H1 (cell line): ENCODE measurements around the gene PALD1. TPM values are rescaled to one million over a fixed set of nuclear protein-coding genes. Genes with fewer than 3 reads are reported as not detected.

Experiments
- CTCF ChIA-PET: fragments of 300-600 bp; sonication (Branson Sonifier 250); formaldehyde crosslinking; loops from one replicate; lab custom pipeline; 2021; ENCODE audit not compliant: partially characterized antibody; lab: Charles Lee
- POLR2A ChIA-PET: fragments of 300-600 bp; sonication (Branson Sonifier 250); formaldehyde crosslinking; loops from one replicate; lab custom pipeline; 2021; ENCODE audit warnings: inconsistent platforms; ENCODE audit not compliant: partially characterized antibody; lab: Charles Lee
- DNase-seq, 2 experiments: peaks; one replicate each; pipeline versions ENCODE4 v3.0.0 to v3.0.0-alpha.2; 2010 to 2022; ENCODE audit warnings: low spot score in 2 of 2, low read depth in 1 of 2, mixed read lengths in 1 of 2
- FAIRE-seq: peaks from 2 replicates; lab custom pipeline; 2011; peaks lifted over from hg19 to GRCh38; lab: Jason Lieb, UNC
- H2AFZ ChIP-seq: 2 replicates; pipeline ENCODE4 v1.8.1; 2012; ENCODE audit warnings: low read length, inconsistent platforms
- H2AK5ac ChIP-seq: 2 replicates; pipeline ENCODE4 v1.6.1; 2013; ENCODE audit warnings: low read depth, low read length
- H2BK120ac ChIP-seq: replicated peaks from 2 replicates; pipeline ENCODE3; 2013; ENCODE audit warnings: low read depth, low read length, inconsistent platforms
- H2BK12ac ChIP-seq: 2 replicates; pipeline ENCODE4 v1.6.1; 2013; ENCODE audit warnings: low read depth, low read length
- H2BK15ac ChIP-seq: 2 replicates; pipeline ENCODE4 v1.6.1; 2013; ENCODE audit warnings: low read length
- H2BK20ac ChIP-seq: 2 replicates; pipeline ENCODE4 v1.6.1; 2013; ENCODE audit warnings: low read length
- H2BK5ac ChIP-seq: 2 replicates; pipeline ENCODE4 v1.6.1; 2013; ENCODE audit warnings: low read depth, low read length
- H3K14ac ChIP-seq: 2 replicates; pipeline ENCODE4 v1.6.1; 2013; ENCODE audit warnings: inconsistent platforms; ENCODE audit not compliant: insufficient read length
- H3K18ac ChIP-seq: 2 replicates; pipeline ENCODE4 v1.6.1; 2013; ENCODE audit warnings: low read length; ENCODE audit errors: extremely low read depth
- H3K23ac ChIP-seq: 2 replicates; pipeline ENCODE4 v1.6.1; 2013; ENCODE audit warnings: inconsistent platforms; ENCODE audit not compliant: insufficient read length
- H3K23me2 ChIP-seq: 2 replicates; pipeline ENCODE4 v1.6.1; 2013; ENCODE audit warnings: low read depth, low read length
- H3K27ac ChIP-seq: 2 replicates; pipeline ENCODE4 v1.6.1; 2011; ENCODE audit warnings: low read depth, low read length, inconsistent platforms
- H3K27me3 ChIP-seq, 4 experiments: replicated peaks in 1 of 4; 1 replicate in 1 of 4; 2 replicates in 3 of 4; pipeline versions ENCODE4 v1.6.1 to v1.8.1; 2011 to 2013; ENCODE audit warnings: low read length in 3 of 4, mild to moderate bottlenecking in 3 of 4, inconsistent platforms in 2 of 4, mixed read lengths in 2 of 4, moderate library complexity in 1 of 4; ENCODE audit not compliant: control insufficient read depth in 3 of 4, insufficient read depth in 3 of 4; ENCODE audit errors: extremely low read depth in 1 of 4
- H3K36me3 ChIP-seq, 4 experiments: 2 replicates each; pipeline versions ENCODE4 v1.6.1 to v1.8.1; 2011 to 2013; ENCODE audit warnings: mild to moderate bottlenecking in 4 of 4, low read length in 3 of 4, moderate library complexity in 2 of 4, control low read depth in 1 of 4, inconsistent platforms in 1 of 4; ENCODE audit not compliant: insufficient read depth in 4 of 4, control insufficient read depth in 2 of 4
- H3K4ac ChIP-seq: replicated peaks from 2 replicates; pipeline ENCODE3; 2013; ENCODE audit warnings: low read length, low read depth, mixed read lengths, inconsistent platforms; ENCODE audit not compliant: insufficient read length
- H3K4me1 ChIP-seq, 4 experiments: replicated peaks in 1 of 4; 1 replicate in 1 of 4; 2 replicates in 3 of 4; pipeline versions ENCODE4 v1.6.1 to v1.8.1; 2011 to 2013; ENCODE audit warnings: low read length in 3 of 4, inconsistent platforms in 2 of 4, mixed read lengths in 1 of 4; ENCODE audit not compliant: insufficient read depth in 4 of 4, control insufficient read depth in 3 of 4
- H3K4me2 ChIP-seq, 2 experiments: 2 replicates each; pipeline versions ENCODE4 v1.6.1 to v1.8.1; 2011 to 2013; ENCODE audit warnings: low read depth in 2 of 2, low read length in 2 of 2, control low read depth in 1 of 2, inconsistent platforms in 1 of 2, mild to moderate bottlenecking in 1 of 2; ENCODE audit not compliant: insufficient read depth in 1 of 2
- H3K4me3 ChIP-seq, 4 experiments: fragments of 200-600, 300-600 bp in 1 of 4; sonication (generic), shearing (Covaris generic), sonication (Bioruptor Twin) in 1 of 4; 2 replicates each; pipeline versions ENCODE4 v1.5.1 to v1.8.1; 2011 to 2016; ENCODE audit warnings: low read length in 4 of 4, low read depth in 3 of 4, control low read depth in 2 of 4, inconsistent platforms in 2 of 4, mild to moderate bottlenecking in 2 of 4, mixed read lengths in 1 of 4, moderate library complexity in 1 of 4; ENCODE audit not compliant: insufficient read depth in 2 of 4; ENCODE audit errors: extremely low read depth in 1 of 4
- H3K56ac ChIP-seq: replicated peaks from 2 replicates; pipeline ENCODE3; 2013; ENCODE audit warnings: low read depth, mild to moderate bottlenecking, mixed read lengths, low read length, inconsistent platforms; ENCODE audit not compliant: insufficient read length
- H3K79me1 ChIP-seq: 2 replicates; pipeline ENCODE4 v1.6.1; 2013; ENCODE audit warnings: low read depth, low read length, control low read depth
- H3K79me2 ChIP-seq, 2 experiments: 2 replicates each; pipeline versions ENCODE4 v1.6.1 to v1.8.1; 2012 to 2013; ENCODE audit warnings: low read length in 2 of 2, mild to moderate bottlenecking in 2 of 2, inconsistent platforms in 1 of 2; ENCODE audit not compliant: insufficient read depth in 2 of 2, control insufficient read depth in 1 of 2
- H3K9ac ChIP-seq, 4 experiments: replicated peaks in 1 of 4; 1 replicate in 1 of 4; 2 replicates in 3 of 4; pipeline versions ENCODE4 v1.6.1 to v1.8.1; 2011 to 2013; ENCODE audit warnings: low read depth in 3 of 4, low read length in 3 of 4, control low read depth in 2 of 4, mild to moderate bottlenecking in 2 of 4, moderate library complexity in 2 of 4, inconsistent platforms in 1 of 4; ENCODE audit errors: extremely low read depth in 1 of 4
- H3K9me3 ChIP-seq, 2 experiments: 2 replicates each; pipeline versions ENCODE4 v1.6.1 to v1.8.1; 2012 to 2013; ENCODE audit warnings: mild to moderate bottlenecking in 2 of 2, moderate library complexity in 2 of 2, control low read depth in 1 of 2, inconsistent platforms in 1 of 2, low read depth in 1 of 2, low read length in 1 of 2, mixed read lengths in 1 of 2; ENCODE audit not compliant: insufficient read depth in 2 of 2
- H4K20me1 ChIP-seq, 2 experiments: replicated peaks in 1 of 2; 2 replicates each; pipeline versions ENCODE3 to v1.8.1; 2011 to 2013; ENCODE audit warnings: inconsistent platforms in 2 of 2, low read length in 2 of 2, mild to moderate bottlenecking in 1 of 2; ENCODE audit not compliant: insufficient read depth in 2 of 2, control insufficient read depth in 1 of 2
- H4K5ac ChIP-seq: 2 replicates; pipeline ENCODE4 v1.6.1; 2013; ENCODE audit warnings: low read length, low read depth, mixed read lengths, inconsistent platforms; ENCODE audit not compliant: insufficient read length
- H4K8ac ChIP-seq: 2 replicates; pipeline ENCODE4 v1.8.0; 2013; ENCODE audit warnings: mild to moderate bottlenecking, moderate library complexity, low read length, inconsistent platforms; ENCODE audit not compliant: insufficient read depth; ENCODE audit errors: extremely low read depth
- H4K91ac ChIP-seq: replicated peaks from 2 replicates; pipeline ENCODE3; 2013; ENCODE audit warnings: low read length, mixed read lengths, inconsistent platforms; ENCODE audit not compliant: insufficient read length
- ASH2L ChIP-seq: fragments of 200-600, 300-600 bp; sonication (generic); IDR thresholded peaks from one replicate; pipeline ENCODE4 v1.7.1; 2017; ENCODE audit warnings: low read length
- FOSL1 ChIP-seq: IDR thresholded peaks from 2 replicates; pipeline ENCODE4 v1.6.1; 2011; ENCODE audit warnings: mild to moderate bottlenecking, low read depth, low read length, moderate library complexity; ENCODE audit not compliant: insufficient read depth
- GABPA ChIP-seq: IDR thresholded peaks from 2 replicates; pipeline ENCODE4 v1.6.1; 2011; ENCODE audit warnings: mild to moderate bottlenecking, low read length, moderate library complexity, borderline replicate concordance; ENCODE audit not compliant: insufficient read depth
- SIN3A ChIP-seq, 2 experiments: IDR thresholded peaks in 1 of 2; conservative IDR thresholded peaks in 1 of 2; 2 replicates each; pipeline ENCODE4 v1.6.1; 2011 to 2012; ENCODE audit warnings: low read length in 2 of 2, improper control_type of control experiment in 1 of 2, low read depth in 1 of 2, mild to moderate bottlenecking in 1 of 2
- SP1 ChIP-seq: IDR thresholded peaks from 2 replicates; pipeline ENCODE4 v1.6.1; 2011; ENCODE audit warnings: low read depth, low read length
- TEAD4 ChIP-seq: IDR thresholded peaks from 2 replicates; pipeline ENCODE4 v1.6.1; 2012; ENCODE audit warnings: low read depth, low read length, inconsistent platforms, mixed read lengths
- WGBS, 2 experiments: shearing (Covaris generic) in 1 of 2; methylation state at CpG; one replicate each; pipeline versions ENCODE4 v1.1.6 to v1.1.7; 2013 to 2015; ENCODE audit warnings: low lambda C conversion rate in 2 of 2, mixed read lengths in 2 of 2, inconsistent platforms in 1 of 2, low coverage in 1 of 2, missing lambda C conversion rate in 1 of 2; ENCODE audit not compliant: insufficient replicate concordance in 2 of 2, insufficient coverage in 1 of 2, insufficient read length in 1 of 2; ENCODE audit errors: extremely low coverage in 1 of 2, missing lambda C conversion rate in 1 of 2; 5-methylcytosine and 5-hydroxymethylcytosine counted together
- polyA plus RNA-seq, 7 experiments: library from polyadenylated mRNA; depleted of rRNA in 3 of 7; stranded (reverse) in 5 of 7; unstranded in 2 of 7; fragments of >200 nt in 5 of 7; fragments of 200-250 nt in 2 of 7; gene quantifications; 1 replicate in 5 of 7; 2 replicates in 1 of 7; 4 replicates in 1 of 7; pipeline versions ENCODE4 v1.2.1 to v1.2.3, GENCODE V29; 2011 to 2013; ENCODE audit warnings: missing spikeins in 2 of 7, mixed read lengths in 2 of 7
- total RNA-seq: library from RNA; stranded (reverse); fragmentation: NEBNext Ultra II Directional; extraction: Animal tissue kit (Norgen Biotek cat#: 25700); gene quantifications from 2 replicates; pipeline ENCODE4 v1.2.1, GENCODE V29; 2021
- TF ChIP-seq, protein P1 (sequence below), 3 experiments: IDR thresholded peaks; 1 replicate in 2 of 3; 2 replicates in 1 of 3; pipeline versions ENCODE4 v1.5.1 to v1.6.1; 2011; ENCODE audit warnings: low read length in 3 of 3, mild to moderate bottlenecking in 3 of 3, inconsistent platforms in 2 of 3, low read depth in 1 of 3, moderate library complexity in 1 of 3; ENCODE audit not compliant: insufficient read depth in 1 of 3; ENCODE audit errors: control extremely low read depth in 1 of 3

Gene PALD1
- total and polyA plus RNA-seq, 2 of the 8 experiments (the other 6 are each of a cell fraction or from before 2014, with no cell fraction given): 13.3 to 32.8 TPM

DNA sequence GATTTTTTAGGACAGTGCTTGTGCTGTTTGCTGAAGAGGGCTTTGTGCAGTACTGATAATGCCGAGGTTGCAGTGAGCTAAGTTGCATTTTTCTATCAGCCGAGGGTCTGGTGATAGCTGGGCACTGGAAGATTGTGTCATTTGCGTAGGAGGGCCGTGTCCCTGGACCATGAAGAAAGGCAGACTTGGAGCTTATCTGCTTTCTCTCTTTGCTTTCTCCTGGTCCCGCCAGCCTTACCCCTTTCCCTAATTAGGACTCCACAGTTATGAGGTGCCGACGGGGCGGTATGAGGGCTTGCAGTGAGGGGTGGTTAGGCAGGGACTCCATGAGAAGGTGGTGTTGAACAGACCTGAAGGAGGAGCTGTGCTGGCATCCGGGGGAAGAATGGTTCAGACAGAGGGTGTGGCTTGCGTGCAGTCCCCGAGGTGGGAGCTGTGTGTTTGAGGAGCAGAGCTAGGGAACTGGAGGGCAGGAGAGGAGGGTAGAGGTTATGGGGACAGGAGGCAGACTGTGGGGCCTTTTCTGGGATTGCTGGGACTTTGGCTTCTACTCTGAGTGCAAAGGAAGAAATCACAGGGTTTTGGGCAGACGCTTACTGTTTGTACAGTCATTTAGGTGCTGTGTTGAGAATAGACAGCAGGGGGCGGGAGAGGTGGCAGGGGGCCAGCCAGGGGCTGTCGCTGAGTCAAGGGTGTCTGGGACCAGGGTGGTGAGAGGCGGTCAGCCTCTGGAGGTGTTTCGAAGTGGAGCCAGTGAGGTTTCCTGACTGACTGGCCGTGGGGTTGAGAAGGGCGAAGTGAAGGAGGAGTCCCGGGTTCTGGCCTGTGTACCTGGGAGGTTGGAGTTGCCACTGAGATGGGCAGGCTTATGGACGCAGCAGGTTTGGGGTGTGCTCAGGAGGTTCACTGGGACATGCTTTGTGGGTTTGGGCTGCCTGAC is 80.6 kb downstream of the PALD1 start:
- Histone ChIP-seq H3K14ac (no peak overlapping the region), H3K27me3 (no peaks in the 10 kb centered on the region), H2BK12ac (0 out of 2 replicates have a peak overlapping the region, but pooled peaks have one; percentile 33), H3K4me1 (peaks cover 0 to 6% (median 3%) of the 10 kb centered on the region in 4 experiments; a peak in 4 of 7 replicates), H3K56ac (no peak overlapping the region), H4K5ac (peak overlapping the region; percentile 41), H3K79me1 (no peaks in the 10 kb centered on the region), H3K9ac (no peak overlapping the region), H3K4ac (no peak overlapping the region), H2BK5ac (peak overlapping the region; percentile 39; the same call in 1 of the 2 replicates), H3K9me3 (no peaks in the 10 kb centered on the region), H3K18ac (peak overlapping the region; percentile 15), H3K4me2 (peak overlapping the region in 1 of 2 experiments; percentile 45; a peak in 2 of 4 replicates), H2BK20ac (no peak overlapping the region), H2AK5ac (no peak overlapping the region), H2AFZ (no peak overlapping the region), H2BK15ac (0 out of 2 replicates have a peak overlapping the region, but pooled peaks have one; percentile 29), H3K36me3 (no peaks in the 10 kb centered on the region; a peak in 1 of 8 replicates), H3K79me2 (no peaks in the 10 kb centered on the region), H3K23ac (no peak overlapping the region), H4K20me1 (peaks cover 2% of the 10 kb centered on the region in 2 experiments), H3K27ac (no peak overlapping the region), H4K91ac (no peak overlapping the region), H4K8ac (peak overlapping the region; percentile 22; the same call in 1 of the 2 replicates), H3K4me3 (no peak overlapping the region), H2BK120ac (no peak overlapping the region), H3K23me2 (no peaks in the 10 kb centered on the region)
- peak; percentile 57 for FAIRE-seq
- CTCF ChIA-PET: interaction anchor here (0.6 to 5.7 kb wide), 46 partner anchors 8 to 1225 kb away, joined by 3 to 58 read pairs (median 4); partner anchors contain the start of genes ADAMTS14, EIF4EBP2 and PALD1
- 73% methylated on average over 19 of the region's 20 CpGs; no CpG with 5 or more reads in 1 of the 2 experiments for WGBS, 2 experiments
- peak in 1 of 2 experiments; percentile 80 for DNase-seq
- POLR2A ChIA-PET: no interaction called here
- TF ChIP-seq FOSL1: no peak
- no peak for TF ChIP-seq GABPA
- TF ChIP-seq ASH2L: no peak
- TF ChIP-seq, protein P1, sequence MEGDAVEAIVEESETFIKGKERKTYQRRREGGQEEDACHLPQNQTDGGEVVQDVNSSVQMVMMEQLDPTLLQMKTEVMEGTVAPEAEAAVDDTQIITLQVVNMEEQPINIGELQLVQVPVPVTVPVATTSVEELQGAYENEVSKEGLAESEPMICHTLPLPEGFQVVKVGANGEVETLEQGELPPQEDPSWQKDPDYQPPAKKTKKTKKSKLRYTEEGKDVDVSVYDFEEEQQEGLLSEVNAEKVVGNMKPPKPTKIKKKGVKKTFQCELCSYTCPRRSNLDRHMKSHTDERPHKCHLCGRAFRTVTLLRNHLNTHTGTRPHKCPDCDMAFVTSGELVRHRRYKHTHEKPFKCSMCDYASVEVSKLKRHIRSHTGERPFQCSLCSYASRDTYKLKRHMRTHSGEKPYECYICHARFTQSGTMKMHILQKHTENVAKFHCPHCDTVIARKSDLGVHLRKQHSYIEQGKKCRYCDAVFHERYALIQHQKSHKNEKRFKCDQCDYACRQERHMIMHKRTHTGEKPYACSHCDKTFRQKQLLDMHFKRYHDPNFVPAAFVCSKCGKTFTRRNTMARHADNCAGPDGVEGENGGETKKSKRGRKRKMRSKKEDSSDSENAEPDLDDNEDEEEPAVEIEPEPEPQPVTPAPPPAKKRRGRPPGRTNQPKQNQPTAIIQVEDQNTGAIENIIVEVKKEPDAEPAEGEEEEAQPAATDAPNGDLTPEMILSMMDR (IDR thresholded peaks at IDR 0.05; ENCODE audit: control extremely low read depth in 1 of 3, insufficient read depth in 1 of 3, low read depth in 1 of 3, low read length in 3 of 3): peak in 2 of 3 experiments; percentile 44 to 62; a peak in 3 of 4 replicates
- TF ChIP-seq SP1: no peak
- TF ChIP-seq TEAD4: 0 out of 2 replicates have a peak, but pooled peaks have one; percentile 37
- TF ChIP-seq SIN3A (conservative IDR thresholded peaks at IDR 0.05 in 1 of 2, IDR thresholded peaks at IDR 0.05 in 1 of 2; ENCODE audit: low read depth in 1 of 2, low read length in 2 of 2): no peak
